ENCODE data around the gene ZCCHC14. TPM values are rescaled to one million over a fixed set of nuclear protein-coding genes. Genes with fewer than 3 reads are reported as not detected.

ZCCHC14 gene
- total and polyA plus RNA-seq, 2 experiments from 2014 or later = 7.9 to 23.2 TPM

- H3K4me3 ChIP-seq = no peak overlapping the region
- no peaks in the 10 kb centered on the region for H3K4me1 ChIP-seq (ENCODE audit: low read depth)
- H3K27ac ChIP-seq = no peak overlapping the region
- peaks cover 23% of the 10 kb centered on the region for H3K36me3 ChIP-seq
- DNase-seq (ENCODE audit: low read depth in 1 of 2, low spot score in 1 of 2) = peak in 1 of 2 donors; percentile 75
- H3K27me3 ChIP-seq = no peaks in the 10 kb centered on the region
- H3K9me3 ChIP-seq (ENCODE audit: low read depth) = no peaks in the 10 kb centered on the region
- TF ChIP-seq CTCF (IDR thresholded peaks at IDR 0.05; ENCODE audit: low read depth, low read length) = peak; percentile 79
Measured at GRCh38 chr16:87416826-87417527, 75.8 kb downstream of the ZCCHC14 start.

GRCh38 chr16:87415441-87415840, 77.4 kb downstream of the ZCCHC14 start:
- DNase-seq (ENCODE audit: low read depth in 1 of 2, low spot score in 1 of 2) = no peak
- Histone ChIP-seq H3K4me1 (ENCODE audit: low read depth) (no peaks in the 10 kb centered on the region), H3K9me3 (ENCODE audit: low read depth) (no peaks in the 10 kb centered on the region), H3K27ac (no peak overlapping the region), H3K27me3 (no peaks in the 10 kb centered on the region), H3K36me3 (peaks cover 29% of the 10 kb centered on the region), H3K4me3 (no peak overlapping the region)
- no peak for TF ChIP-seq CTCF (IDR thresholded peaks at IDR 0.05; ENCODE audit: low read depth, low read length)

- H3K27ac ChIP-seq = no peak overlapping the region
- no peaks in the 10 kb centered on the region for H3K27me3 ChIP-seq
- H3K36me3 ChIP-seq = peaks cover 37% of the 10 kb centered on the region
- no peak for TF ChIP-seq CTCF (IDR thresholded peaks at IDR 0.05; ENCODE audit: low read depth, low read length)
- DNase-seq (ENCODE audit: low read depth in 1 of 2, low spot score in 1 of 2) = no peak
- no peaks in the 10 kb centered on the region for H3K9me3 ChIP-seq (ENCODE audit: low read depth)
- H3K4me1 ChIP-seq (ENCODE audit: low read depth) = no peaks in the 10 kb centered on the region
- H3K4me3 ChIP-seq = no peak overlapping the region
Measured at GRCh38 chr16:87414251-87414680, 78.6 kb downstream of the ZCCHC14 start.

GRCh38 chr16:87412996-87413421, 79.8 kb downstream of the ZCCHC14 start:
- Histone ChIP-seq H3K4me3 (no peak overlapping the region), H3K36me3 (peaks cover 37% of the 10 kb centered on the region), H3K4me1 (ENCODE audit: low read depth) (no peaks in the 10 kb centered on the region), H3K27me3 (no peaks in the 10 kb centered on the region), H3K27ac (no peak overlapping the region), H3K9me3 (ENCODE audit: low read depth) (no peaks in the 10 kb centered on the region)
- TF ChIP-seq CTCF (IDR thresholded peaks at IDR 0.05; ENCODE audit: low read depth, low read length) = no peak
- no peak for DNase-seq (ENCODE audit: low read depth in 1 of 2, low spot score in 1 of 2)

GRCh38 chr16:87412371-87412995, 80.3 kb downstream of the ZCCHC14 start:
- Histone ChIP-seq H3K36me3 (peaks cover 40% of the 10 kb centered on the region), H3K4me1 (ENCODE audit: low read depth) (no peaks in the 10 kb centered on the region), H3K27me3 (no peaks in the 10 kb centered on the region), H3K9me3 (ENCODE audit: low read depth) (no peaks in the 10 kb centered on the region), H3K4me3 (no peak overlapping the region), H3K27ac (no peak overlapping the region)
- no peak for TF ChIP-seq CTCF (IDR thresholded peaks at IDR 0.05; ENCODE audit: low read depth, low read length)
- DNase-seq (ENCODE audit: low read depth in 1 of 2, low spot score in 1 of 2) = no peak
